Epithelial cell of esophagus (primary cell): ENCODE data around the gene RBBP4.

ENCODE experiments used
- DNase-seq: peaks from one replicate; pipeline ENCODE4 v3.0.0; 2010; ENCODE audit warnings: low read depth
- H3K4me3 ChIP-seq: 2 replicates; pipeline ENCODE4 v1.5.1; 2011; ENCODE audit warnings: mild to moderate bottlenecking, low read length, control low read depth
- TF ChIP-seq, protein P1 (sequence below): IDR thresholded peaks from 2 replicates; pipeline ENCODE4 v1.5.1; 2011; ENCODE audit warnings: low read depth, mild to moderate bottlenecking, low read length, control low read depth, inconsistent platforms; ENCODE audit not compliant: insufficient read depth; ENCODE audit errors: missing control alignments

RBBP4 gene

DNA sequence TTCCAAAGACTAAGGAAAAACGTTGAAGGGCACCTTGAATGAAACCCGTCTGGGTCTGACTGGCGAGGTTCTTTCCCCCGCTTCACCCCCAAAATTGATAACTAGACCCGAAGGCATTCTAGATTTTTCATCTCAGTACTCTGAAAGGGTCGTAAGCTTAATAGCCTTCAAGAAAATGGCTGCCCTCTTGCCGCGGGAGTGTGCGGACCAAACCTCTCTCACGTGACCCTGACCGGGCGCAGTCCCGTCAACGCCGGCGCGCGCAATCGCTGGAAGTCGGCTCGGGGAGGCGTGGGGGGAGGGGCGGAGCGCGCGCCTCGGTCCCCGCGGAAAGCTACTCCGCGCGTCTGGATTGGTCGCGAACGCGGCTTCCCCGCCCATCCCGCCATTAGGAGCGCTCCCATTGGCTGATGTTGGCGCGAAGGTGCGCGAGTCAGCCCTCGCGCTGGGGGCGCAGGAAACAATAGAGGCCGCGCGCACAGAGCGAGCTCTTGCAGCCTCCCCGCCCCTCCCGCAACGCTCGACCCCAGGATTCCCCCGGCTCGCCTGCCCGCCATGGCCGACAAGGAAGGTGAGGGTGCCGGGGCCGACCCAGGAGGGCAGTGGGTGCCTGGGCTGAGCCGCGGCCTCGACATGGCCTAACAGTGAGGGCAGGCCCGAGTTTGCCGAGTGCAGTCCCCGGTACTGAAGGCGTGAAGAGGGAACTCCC lies at the start of gene RBBP4:
RBBP4 (plus strand) TSS at position 457 of the 709 bp plus-strand sequence; CDS start at position 556, 99 bp downstream.
- H3K4me3 ChIP-seq, result peak within 1 kb of the TSS; percentile 93
- TF ChIP-seq, protein P1, sequence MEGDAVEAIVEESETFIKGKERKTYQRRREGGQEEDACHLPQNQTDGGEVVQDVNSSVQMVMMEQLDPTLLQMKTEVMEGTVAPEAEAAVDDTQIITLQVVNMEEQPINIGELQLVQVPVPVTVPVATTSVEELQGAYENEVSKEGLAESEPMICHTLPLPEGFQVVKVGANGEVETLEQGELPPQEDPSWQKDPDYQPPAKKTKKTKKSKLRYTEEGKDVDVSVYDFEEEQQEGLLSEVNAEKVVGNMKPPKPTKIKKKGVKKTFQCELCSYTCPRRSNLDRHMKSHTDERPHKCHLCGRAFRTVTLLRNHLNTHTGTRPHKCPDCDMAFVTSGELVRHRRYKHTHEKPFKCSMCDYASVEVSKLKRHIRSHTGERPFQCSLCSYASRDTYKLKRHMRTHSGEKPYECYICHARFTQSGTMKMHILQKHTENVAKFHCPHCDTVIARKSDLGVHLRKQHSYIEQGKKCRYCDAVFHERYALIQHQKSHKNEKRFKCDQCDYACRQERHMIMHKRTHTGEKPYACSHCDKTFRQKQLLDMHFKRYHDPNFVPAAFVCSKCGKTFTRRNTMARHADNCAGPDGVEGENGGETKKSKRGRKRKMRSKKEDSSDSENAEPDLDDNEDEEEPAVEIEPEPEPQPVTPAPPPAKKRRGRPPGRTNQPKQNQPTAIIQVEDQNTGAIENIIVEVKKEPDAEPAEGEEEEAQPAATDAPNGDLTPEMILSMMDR, result no peak
- peak; percentile 98 for DNase-seq

DNA sequence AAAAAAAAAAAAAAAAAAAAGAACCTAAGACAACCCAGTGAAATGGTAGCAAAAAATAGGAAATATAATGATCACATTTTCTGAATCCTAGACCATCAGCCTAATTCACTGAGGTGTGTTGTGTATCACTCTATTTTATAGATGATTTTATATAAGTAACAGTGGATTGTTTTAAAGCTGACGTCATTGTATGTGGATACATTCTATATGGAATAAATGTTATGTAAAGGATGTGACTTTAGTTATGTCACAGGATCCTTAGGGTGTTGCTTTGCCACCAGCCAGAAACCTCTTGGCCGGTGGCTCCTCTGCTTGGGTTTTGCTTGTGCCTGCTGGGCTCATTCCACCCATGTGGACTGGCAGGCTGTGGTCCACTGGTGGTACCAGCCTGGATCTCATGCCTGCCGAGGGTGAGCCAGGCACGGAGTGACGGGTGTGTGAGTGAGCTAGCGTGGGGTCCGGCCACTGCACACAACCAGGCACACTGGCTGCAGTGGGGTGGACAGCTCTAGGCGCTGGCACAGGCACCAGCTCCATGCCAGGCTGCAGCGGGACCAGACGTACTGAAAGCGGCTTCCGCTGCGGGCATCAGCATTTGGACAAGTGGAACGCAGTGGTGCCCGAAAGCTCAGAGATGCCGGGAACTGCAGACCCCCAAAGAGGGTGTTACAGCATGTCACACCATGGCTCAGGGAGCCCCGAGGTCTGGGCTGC lies 45.1 kb upstream of the RBBP4 start:
- DNase-seq, result no peak
- H3K4me3 ChIP-seq, result no peak overlapping the region
- TF ChIP-seq, protein P1, result no peak

DNA sequence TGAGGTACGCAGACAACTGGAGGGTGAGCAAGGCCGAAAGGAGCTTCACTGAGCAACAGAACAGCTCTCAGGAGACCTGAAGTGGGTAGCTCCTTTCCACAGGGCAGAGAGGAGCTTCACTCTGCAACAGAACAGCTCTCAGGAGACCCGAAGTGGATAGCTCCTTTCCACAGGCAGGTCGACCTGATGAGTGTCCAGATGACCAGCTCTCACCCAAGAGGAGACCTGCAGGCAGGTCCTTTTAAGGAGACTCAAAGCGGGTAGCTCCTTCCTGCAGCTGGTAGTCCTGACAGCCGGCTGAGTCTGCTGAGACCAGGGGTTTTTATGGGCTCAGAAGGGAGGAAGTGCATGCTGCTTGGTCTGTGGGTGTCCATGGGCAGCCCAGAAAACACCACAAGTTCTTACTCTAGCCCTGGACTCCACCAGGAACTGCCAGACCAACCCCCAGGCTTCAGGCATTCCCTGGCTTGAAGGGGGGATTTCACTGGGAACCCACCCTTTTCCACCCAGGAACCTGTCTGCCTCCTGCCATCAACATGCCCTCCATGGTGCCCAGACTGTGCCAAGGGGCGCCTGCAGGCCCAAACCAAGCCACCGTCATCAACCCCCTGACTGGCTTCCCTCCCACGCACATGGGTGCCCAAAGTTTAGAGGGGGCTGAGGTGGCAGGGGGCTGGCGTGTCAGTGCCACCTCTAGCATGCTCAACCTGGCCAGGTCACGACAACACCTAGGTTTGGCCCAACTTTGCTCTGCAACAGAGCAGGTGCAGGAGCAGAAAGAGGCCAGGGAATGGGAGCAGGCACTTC lies 44.2 kb upstream of the RBBP4 start:
- DNase-seq, result no peak
- H3K4me3 ChIP-seq, result no peak overlapping the region
- TF ChIP-seq, protein P1, result no peak

DNA sequence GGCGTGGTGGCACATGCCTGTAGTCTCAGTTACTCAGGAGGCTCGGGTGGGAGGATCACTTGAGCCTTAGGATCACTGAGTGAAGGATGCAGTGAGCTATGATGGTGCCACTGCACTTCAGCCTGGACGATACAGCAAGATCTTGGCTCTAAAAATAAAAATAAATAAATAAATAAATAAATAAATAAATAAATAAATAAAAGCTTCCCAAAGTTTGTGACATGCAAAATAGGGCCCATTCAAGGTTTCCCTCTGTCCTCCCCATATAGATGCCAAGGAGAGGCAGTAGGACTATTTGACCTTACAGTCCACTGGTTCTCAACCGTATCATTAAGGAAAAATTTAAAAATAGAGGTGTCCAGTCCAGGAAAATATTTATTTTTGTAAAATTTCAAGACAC lies 41.8 kb upstream of the RBBP4 start:
- TF ChIP-seq, protein P1, result no peak
- no peak for DNase-seq

DNA sequence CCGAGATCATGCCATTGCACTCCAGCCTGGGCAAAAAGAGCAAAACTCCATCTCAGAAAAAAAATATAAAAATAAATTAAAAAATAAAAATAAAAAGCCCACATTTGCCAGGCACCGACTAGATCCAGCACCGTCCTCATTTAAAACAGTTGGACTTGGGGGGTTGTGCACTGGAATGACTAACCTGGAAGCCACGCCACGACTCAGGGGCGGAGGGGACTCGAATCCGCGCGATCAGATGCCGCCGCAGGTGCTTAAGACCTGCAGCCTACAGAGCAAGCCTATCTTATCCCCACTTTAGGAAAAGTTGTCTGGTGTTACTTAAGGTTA lies 39.2 kb upstream of the RBBP4 start:
- TF ChIP-seq, protein P1, result no peak
- DNase-seq, result no peak
- H3K4me3 ChIP-seq, result peak overlapping the region; percentile 52

More for the DNA sequence above, 41.8 kb upstream of the RBBP4 start:
- H3K4me3 ChIP-seq, result no peak overlapping the region

DNA sequence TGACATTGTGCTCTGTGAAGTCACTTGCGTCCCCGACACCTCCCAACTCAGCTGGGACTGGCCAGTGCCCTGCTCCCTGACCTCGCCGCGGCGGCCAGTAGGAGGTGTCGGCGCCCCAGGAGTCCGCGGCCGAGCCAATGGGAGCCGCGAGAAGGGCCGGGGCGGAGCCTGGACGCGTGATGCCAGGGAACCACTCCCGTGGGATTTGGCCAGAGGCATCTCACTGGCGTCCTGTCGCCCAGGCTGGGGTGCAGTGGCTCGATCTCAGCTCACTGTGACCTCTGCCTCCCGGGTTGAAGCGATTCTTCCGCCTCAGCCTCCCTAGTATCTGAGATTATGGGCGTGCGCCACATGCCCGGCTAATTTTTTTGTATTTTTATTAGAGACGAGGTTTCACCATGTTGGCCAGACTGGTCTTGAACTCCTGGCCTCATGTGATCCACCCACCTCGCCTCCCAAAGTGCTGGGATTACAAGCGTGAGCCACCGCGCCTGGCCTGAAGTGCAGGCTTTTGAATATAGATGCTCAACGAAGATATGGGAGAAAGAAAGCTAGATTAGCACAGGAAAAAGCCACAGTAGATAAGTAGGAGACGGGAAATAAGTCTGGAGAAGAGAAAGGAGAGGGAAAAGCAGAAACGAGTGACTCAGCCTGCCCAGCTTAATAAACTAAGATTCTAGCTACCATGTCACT lies 38.7 kb upstream of the RBBP4 start:
- DNase-seq, result peak; percentile 75
- TF ChIP-seq, protein P1, result peak; percentile 33
- H3K4me3 ChIP-seq, result peak overlapping the region; percentile 52
